HG02571 (cell line): ENCODE results near the gene SIX4.

Experiments
- ATAC-seq: cut with Tn5 transposase; IDR thresholded peaks from one replicate; pipeline ENCODE4 v1.9.1; 2021; ENCODE audit warnings: mild to moderate bottlenecking, moderate library complexity; ENCODE audit not compliant: unreplicated experiment

The SIX4 gene

GRCh38 chr14:60662982-60663381 is 61.2 kb downstream of the SIX4 start:
- no peak for ATAC-seq

- no peak for ATAC-seq
Measured at GRCh38 chr14:60661721-60662120, 62.4 kb downstream of the SIX4 start.
